Activated naive CD4-positive, alpha-beta T cell treated with Interleukin-2 at 50 U/mL for 16 hours (primary cell): ENCODE data around the gene SESN1.
A peak's percentile ranks its signal among the peaks of the same experiment; 100 is the strongest.
"Not testable (repeated sequence)": the region's sequence is repeated elsewhere in the genome, so short reads cannot be mapped to it uniquely, and the experiment has no call there.

Experiments
- DNase-seq: peaks from one replicate; pipeline ENCODE4 v3.0.0-alpha.2; 2020

SESN1 gene

GRCh38 chr6:108995296-108995695, 99.3 kb downstream of the SESN1 start:
- no peak for DNase-seq

- DNase-seq, result no peak
Observed at GRCh38 chr6:108993876-108994275, 100.8 kb downstream of the SESN1 start.

DNA sequence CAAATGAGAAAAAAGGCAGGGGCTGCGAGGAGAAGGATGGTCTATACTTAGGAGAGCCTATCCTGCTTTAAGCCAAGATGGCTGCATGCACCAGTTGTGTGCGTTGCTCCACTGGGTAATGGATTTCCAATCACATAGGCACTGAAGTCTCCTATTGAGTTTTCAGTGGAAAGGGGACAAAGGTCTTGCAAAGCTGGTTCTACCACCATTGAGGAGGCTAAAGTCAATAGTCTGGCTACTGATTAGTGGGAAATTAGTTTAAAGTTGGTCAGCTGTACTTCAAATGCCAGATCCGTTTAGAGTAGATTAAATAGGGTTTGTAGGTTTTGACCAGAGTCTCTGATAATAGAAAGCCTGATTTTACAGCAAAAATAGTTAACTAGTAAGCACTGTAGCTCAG, 104.9 kb downstream of the SESN1 start:
- DNase-seq, result no peak

- no peak for DNase-seq
Observed at GRCh38 chr6:108988765-108989164, 105.9 kb downstream of the SESN1 start.

DNA sequence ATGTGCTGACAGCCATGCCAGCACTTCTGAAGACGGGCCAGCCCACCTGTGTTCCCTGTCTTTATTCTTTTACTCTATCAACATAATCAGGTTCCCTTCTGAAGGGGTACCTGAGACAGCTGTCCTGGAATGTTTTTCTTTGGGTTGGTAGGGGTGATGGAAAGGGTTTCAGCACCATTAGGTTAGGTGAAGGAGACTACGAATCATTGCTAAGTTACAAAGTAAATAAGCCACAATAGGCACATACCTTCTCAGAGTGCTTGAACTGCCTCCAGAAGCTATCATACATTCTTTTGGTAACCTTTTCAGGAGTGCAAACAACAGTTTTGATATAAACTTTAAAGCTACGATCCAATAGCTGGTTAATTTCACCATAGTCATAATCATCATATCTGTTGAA, 106.3 kb downstream of the SESN1 start:
- no peak for DNase-seq

- DNase-seq, result no peak
Observed at GRCh38 chr6:108987156-108987555, 107.5 kb downstream of the SESN1 start.

- no peak for DNase-seq
Observed at GRCh38 chr6:108985301-108985700, 109.3 kb downstream of the SESN1 start.

DNA sequence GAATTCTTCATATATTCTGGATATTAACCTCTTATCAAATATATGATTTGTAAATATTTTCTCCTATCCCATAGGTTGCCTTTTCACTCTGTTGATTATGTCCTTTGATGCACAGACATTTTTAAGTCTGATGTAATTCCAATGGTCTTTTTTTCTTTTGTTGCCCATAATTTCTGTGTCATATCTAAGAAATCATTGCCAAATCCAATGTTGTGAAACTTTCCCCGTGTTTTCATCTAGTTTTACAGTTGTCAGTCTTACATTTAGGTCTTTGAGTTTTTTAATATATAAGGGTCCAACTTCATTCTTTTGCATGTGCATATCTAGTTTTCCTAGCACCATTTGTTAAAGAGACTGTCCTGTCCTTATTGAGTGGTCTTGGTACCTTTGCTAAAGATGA, 111.5 kb downstream of the SESN1 start:
- DNase-seq, result no peak

GRCh38 chr6:108982154-108983113, 112.2 kb downstream of the SESN1 start:
- DNase-seq, result no peak

GRCh38 chr6:108978638-108979037, 116.0 kb downstream of the SESN1 start:
- not testable (repeated sequence) for DNase-seq

- no peak for DNase-seq
Observed at GRCh38 chr6:108974201-108974600, 120.4 kb downstream of the SESN1 start.

GRCh38 chr6:108969776-108970175, 124.9 kb downstream of the SESN1 start:
- DNase-seq, result no peak

GRCh38 chr6:108968325-108969316, 126.0 kb downstream of the SESN1 start:
- DNase-seq, result no peak

DNA sequence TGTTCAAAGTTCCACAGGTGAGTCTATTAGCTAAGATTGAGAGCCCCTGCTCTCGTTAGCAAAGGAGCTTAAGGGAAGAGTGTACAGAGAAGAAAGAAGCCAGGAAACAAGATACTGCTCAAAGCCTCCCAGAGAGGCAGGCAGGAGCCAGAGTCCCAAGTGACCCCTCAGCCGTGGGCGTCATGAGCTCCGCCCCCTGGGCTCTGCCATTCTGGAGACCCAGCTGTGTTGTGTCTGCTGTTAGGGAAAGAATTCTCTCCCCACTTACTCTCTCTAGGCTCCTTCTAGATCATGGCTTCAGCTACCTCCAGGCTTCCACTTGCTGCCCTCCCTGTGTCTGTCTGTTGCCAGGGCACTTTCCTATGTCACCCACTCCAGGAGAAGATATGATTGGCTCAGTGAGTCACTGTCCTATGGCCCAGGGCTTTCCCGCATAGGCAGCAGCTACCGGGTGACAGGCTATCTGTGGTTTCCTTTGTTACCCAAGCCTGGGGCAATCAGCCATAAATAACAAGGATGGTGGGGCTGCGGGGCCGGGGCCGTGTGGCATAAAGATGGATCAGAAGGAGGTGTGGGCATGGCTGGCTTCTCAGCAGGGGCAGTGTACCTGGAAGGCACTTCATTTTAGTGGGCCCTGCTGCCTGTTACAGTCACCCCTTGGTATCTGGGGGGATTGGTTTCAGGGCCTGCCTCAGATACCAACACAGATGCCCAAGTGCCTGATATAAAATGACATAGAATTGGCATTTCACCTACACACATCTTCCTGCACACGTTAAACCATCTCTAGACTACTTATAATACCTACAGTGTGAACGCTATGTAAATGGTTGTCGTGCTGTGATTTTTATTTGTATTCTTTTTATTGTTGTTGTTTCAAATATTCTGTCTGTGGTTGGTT, 127.5 kb downstream of the SESN1 start:
- DNase-seq, result peak; percentile 21

DNA sequence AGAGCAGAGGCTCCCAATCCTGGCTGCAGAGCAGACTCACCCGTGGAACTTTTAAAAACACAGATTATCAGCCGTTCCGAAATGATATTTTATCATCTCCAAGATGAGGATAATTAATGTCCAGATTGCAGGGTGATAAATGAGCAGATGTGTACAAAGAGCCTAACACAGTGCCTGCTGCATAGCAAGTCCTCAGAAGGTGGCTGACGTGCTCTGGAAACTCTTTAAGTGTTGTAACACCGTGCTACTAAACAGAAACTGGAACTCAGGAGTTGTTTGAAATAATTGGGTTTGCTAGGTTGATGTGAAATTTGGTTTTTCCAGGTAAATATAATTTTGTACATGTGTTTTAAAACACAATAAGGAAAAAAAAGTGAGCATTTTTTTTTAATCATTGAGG, 128.4 kb downstream of the SESN1 start:
- no peak for DNase-seq

DNA sequence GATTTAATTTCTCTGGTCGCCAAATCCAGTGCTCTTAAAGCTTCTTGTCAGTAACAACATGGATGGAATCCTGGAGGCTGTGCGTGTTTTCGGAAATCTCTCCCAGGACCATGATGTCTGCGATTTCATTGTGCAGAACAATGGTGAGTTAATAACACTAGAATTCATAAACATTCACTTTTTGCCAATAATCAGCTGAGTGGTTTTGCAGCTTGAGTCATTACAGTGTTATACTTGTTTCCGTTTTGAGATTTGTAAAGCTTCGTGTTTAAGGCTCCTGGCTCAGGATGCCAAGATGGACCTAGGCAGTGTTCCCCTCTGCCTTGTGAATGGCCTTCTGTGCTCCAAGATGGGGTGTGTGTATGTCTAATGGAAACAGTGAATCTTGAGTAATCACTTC, 132.7 kb downstream of the SESN1 start:
- DNase-seq, result no peak

- no peak for DNase-seq
Observed at GRCh38 chr6:108961077-108961476, 133.6 kb downstream of the SESN1 start.

DNA sequence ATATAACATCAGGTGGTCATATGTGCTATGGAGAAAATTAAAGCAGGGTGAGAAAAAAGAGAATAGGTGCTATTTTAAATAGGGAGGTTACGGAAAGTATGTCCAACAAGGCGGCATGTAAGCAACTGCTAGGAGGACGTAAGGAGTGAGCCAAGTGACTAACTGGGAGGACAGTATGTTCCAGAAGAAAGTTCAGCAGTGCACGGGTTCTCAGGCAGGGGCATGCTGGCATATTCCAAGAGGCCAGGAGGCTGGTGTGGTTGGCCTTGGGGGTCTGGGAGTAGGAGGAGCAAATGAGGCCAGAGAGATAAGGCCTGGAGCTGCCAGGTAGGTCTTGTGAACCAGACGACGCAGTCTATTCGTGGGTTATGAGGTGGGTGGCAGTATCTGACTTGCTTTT, 134.0 kb downstream of the SESN1 start:
- DNase-seq, result no peak

GRCh38 chr6:108959972-108960582, 134.6 kb downstream of the SESN1 start:
- DNase-seq, result no peak

- no peak for DNase-seq
Observed at GRCh38 chr6:108958900-108959770, 135.5 kb downstream of the SESN1 start.

DNA sequence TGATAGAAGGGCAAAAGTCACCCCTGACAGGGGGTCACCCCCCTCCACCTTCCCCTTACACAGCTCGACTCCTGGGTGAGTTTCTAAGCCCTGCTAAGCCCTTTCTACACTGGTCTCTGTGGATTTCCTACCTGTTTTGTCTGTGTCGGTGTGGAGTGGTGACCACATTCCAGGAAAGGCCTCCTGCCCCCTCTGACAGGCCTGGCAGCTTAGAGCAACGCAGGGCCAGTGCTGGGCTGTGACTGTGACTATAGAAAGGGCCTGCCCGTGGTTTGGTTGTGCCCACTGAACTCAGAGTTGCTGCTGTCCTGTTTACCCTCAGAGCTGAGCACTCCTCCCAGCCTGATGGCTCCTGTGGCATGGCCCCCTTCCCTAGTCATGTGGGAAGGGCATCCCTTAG, 137.4 kb downstream of the SESN1 start:
- DNase-seq, result no peak
